ENCODE measurements around the gene CNTN4.

The CNTN4 gene

GRCh38 chr3:2823437-2824211 is 725.0 kb downstream of the CNTN4 start:
- no peak for DNase-seq (ENCODE audit: low read depth, low spot score)
- TF ChIP-seq CTCF (IDR thresholded peaks at IDR 0.05; ENCODE audit: low read depth, low read length): no peak
- no peak overlapping the region for H3K4me3 ChIP-seq (ENCODE audit: low read depth, low read length)
- in situ Hi-C loops (cut with HindIII; ENCODE audit: low sequenced_read_pairs): no loop called here

- no peak for DNase-seq (ENCODE audit: low read depth, low spot score)
- in situ Hi-C loops (cut with HindIII; ENCODE audit: low sequenced_read_pairs): no loop called here
These were observed 727.4 kb downstream of the CNTN4 start for GRCh38 chr3:2826036-2826435.

GRCh38 chr3:2826453-2826852 is 727.8 kb downstream of the CNTN4 start:
- H3K4me3 ChIP-seq (ENCODE audit: low read depth, low read length): no peak overlapping the region
- DNase-seq (ENCODE audit: low read depth, low spot score): no peak
- no peak for TF ChIP-seq CTCF (IDR thresholded peaks at IDR 0.05; ENCODE audit: low read depth, low read length)
- in situ Hi-C loops (cut with HindIII; ENCODE audit: low sequenced_read_pairs): no loop called here

More at GRCh38 chr3:2826036-2826435, 727.4 kb downstream of the CNTN4 start:
- no peak overlapping the region for H3K4me3 ChIP-seq (ENCODE audit: low read depth, low read length)
- no peak for TF ChIP-seq CTCF (IDR thresholded peaks at IDR 0.05; ENCODE audit: low read depth, low read length)

GRCh38 chr3:2837239-2837638 is 738.6 kb downstream of the CNTN4 start:
- in situ Hi-C loops (cut with HindIII; ENCODE audit: low sequenced_read_pairs): no loop called here
- no peak overlapping the region for H3K4me3 ChIP-seq (ENCODE audit: low read depth, low read length)
- no peak for DNase-seq (ENCODE audit: low read depth, low spot score)
- TF ChIP-seq CTCF (IDR thresholded peaks at IDR 0.05; ENCODE audit: low read depth, low read length): no peak

- no peak overlapping the region for H3K4me3 ChIP-seq (ENCODE audit: low read depth, low read length)
- TF ChIP-seq CTCF (IDR thresholded peaks at IDR 0.05; ENCODE audit: low read depth, low read length): no peak
- no peak for DNase-seq (ENCODE audit: low read depth, low spot score)
- in situ Hi-C loops (cut with HindIII; ENCODE audit: low sequenced_read_pairs): no loop called here
These were observed 739.2 kb downstream of the CNTN4 start for GRCh38 chr3:2837910-2838309.

GRCh38 chr3:2838546-2839157 is 740.0 kb downstream of the CNTN4 start:
- TF ChIP-seq CTCF (IDR thresholded peaks at IDR 0.05; ENCODE audit: low read depth, low read length): no peak
- in situ Hi-C loops (cut with HindIII; ENCODE audit: low sequenced_read_pairs): no loop called here
- no peak for DNase-seq (ENCODE audit: low read depth, low spot score)
- no peak overlapping the region for H3K4me3 ChIP-seq (ENCODE audit: low read depth, low read length)

All from astrocyte of the spinal cord (primary cell).